Lung (tissue), 12 donors: ENCODE data around the gene GTPBP4. TPM values are rescaled to one million over a fixed set of nuclear protein-coding genes. Genes with fewer than 3 reads are reported as not detected.

Experiments
- ATAC-seq: fragments of 200-7000 bp; cut with Tn5 transposase; one replicate; pipeline ENCODE4 v1.9.1; 2020; ENCODE audit warnings: moderate number of reproducible peaks; ENCODE audit not compliant: insufficient read depth, low FRiP score
- DNase-seq, 3 donors: peaks; one replicate each; pipeline ENCODE4 v3.0.0-alpha.2; 2013 to 2017
- H3K27ac ChIP-seq, 2 donors: one replicate each; pipeline ENCODE4 v1.5.1; 2013; ENCODE audit warnings: mild to moderate bottlenecking in 2 of 2, moderate library complexity in 2 of 2, control low read depth in 1 of 2, inconsistent platforms in 1 of 2, low read depth in 1 of 2, low read length in 1 of 2
- H3K27me3 ChIP-seq, 3 donors: one replicate each; pipeline ENCODE4 v1.5.1; 2013; ENCODE audit warnings: low read length in 2 of 3; ENCODE audit not compliant: control insufficient read depth in 3 of 3, insufficient read depth in 3 of 3
- H3K36me3 ChIP-seq, 4 donors: one replicate each; pipeline ENCODE4 v1.5.1; 2013; ENCODE audit warnings: low read length in 4 of 4, mild to moderate bottlenecking in 1 of 4, moderate library complexity in 1 of 4; ENCODE audit not compliant: control insufficient read depth in 4 of 4, insufficient read depth in 4 of 4
- H3K4me1 ChIP-seq, 5 donors: one replicate each; pipeline ENCODE4 v1.5.1; 2013; ENCODE audit warnings: low read length in 5 of 5, mild to moderate bottlenecking in 2 of 5, moderate library complexity in 1 of 5; ENCODE audit not compliant: control insufficient read depth in 5 of 5, insufficient read depth in 5 of 5
- H3K4me3 ChIP-seq: one replicate; pipeline ENCODE4 v1.5.1; 2013; ENCODE audit warnings: mild to moderate bottlenecking, control low read depth, moderate library complexity
- H3K9ac ChIP-seq, 2 donors: one replicate each; pipeline ENCODE4 v1.5.1; 2013; ENCODE audit warnings: low read length in 2 of 2, control low read depth in 1 of 2; ENCODE audit not compliant: insufficient read depth in 1 of 2
- H3K9me3 ChIP-seq, 4 donors: one replicate each; pipeline ENCODE4 v1.5.1; 2013; ENCODE audit warnings: low read length in 3 of 4, mild to moderate bottlenecking in 1 of 4, moderate library complexity in 1 of 4; ENCODE audit not compliant: control insufficient read depth in 4 of 4, insufficient read depth in 3 of 4
- CTCF ChIP-seq: IDR thresholded peaks from 2 replicates; pipeline ENCODE4 v1.5.1; 2012; ENCODE audit warnings: mild to moderate bottlenecking; ENCODE audit errors: control extremely low read depth, extremely low read depth
- WGBS, 2 donors: extraction: QIAGEN DNeasy Blood & Tissue Kit; methylation state at CpG; one replicate each; pipeline ENCODE4 v1.1.7; 2013; 5-methylcytosine and 5-hydroxymethylcytosine counted together
- polyA plus RNA-seq, 2 donors: library from polyadenylated mRNA; stranded (reverse); fragments of 200-250 nt; gene quantifications; one replicate each; pipeline ENCODE4 v1.2.1, GENCODE V29; 2013
- total RNA-seq, 2 donors: library from RNA; depleted of rRNA in 1 of 2; stranded (reverse); fragments of >200 nt in 1 of 2; gene quantifications; one replicate each; pipeline ENCODE4 v1.2.1, GENCODE V29; 2014 to 2021
- donor health status: control.
- donor health status: control.
- donor health status: Bipolar disorder and iron deficiency.
- donor health status: healthy.
- donor health status: DM: yes; HTN: yes; CAD: no.

Gene GTPBP4
- total and polyA plus RNA-seq, 4 donors, result 17.6 to 43.6 (median 39.1) TPM

- peaks cover 35 to 63% (median 55%) of the 10 kb centered on the region in 4 donors for H3K36me3 ChIP-seq
- ATAC-seq (no peak), DNase-seq (no peak)
- H3K4me3 ChIP-seq, result no peak overlapping the region
- peaks cover 0 to 4% (median 1%) of the 10 kb centered on the region in 4 donors for H3K9me3 ChIP-seq
- no peaks in the 10 kb centered on the region for H3K27me3 ChIP-seq
- H3K9ac ChIP-seq, result no peak overlapping the region
- no peaks in the 10 kb centered on the region for H3K4me1 ChIP-seq
- H3K27ac ChIP-seq, result no peak overlapping the region
- WGBS, 2 donors, result 86 to 91% methylated on average over 19 of the region's 19 CpGs
- TF ChIP-seq CTCF, result no peak
These were observed 9.2 kb downstream of the GTPBP4 start for GRCh38 chr10:997266-998022.

DNA sequence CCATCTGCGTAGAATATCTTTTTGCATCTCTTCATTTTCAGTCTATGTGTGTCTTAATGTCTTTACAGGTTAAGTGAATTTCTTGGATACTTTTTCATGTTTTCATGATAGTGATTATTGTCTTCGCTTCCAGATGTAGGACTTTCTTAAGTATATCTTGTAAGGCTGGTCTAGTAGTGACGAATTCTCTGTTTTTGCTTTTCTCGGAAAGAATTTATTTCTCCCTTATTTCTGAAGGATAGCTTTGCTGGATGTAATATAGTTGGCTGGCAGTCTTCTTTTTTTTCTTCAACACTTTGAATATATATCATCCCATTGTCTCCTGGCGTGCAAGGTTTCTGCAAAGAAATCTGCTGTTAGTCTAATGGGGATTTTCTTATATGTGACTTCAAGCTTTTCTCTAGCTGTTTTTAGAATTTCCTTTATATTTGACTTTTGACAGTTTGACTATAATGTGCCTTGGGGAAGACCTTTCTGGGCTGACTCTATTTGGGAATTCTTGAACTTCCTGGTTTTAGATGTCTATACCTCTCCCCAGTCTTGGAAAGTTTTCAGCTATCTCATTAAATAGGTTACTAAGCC lies 14.3 kb downstream of the GTPBP4 start:
- TF ChIP-seq CTCF, result no peak
- no peaks in the 10 kb centered on the region for H3K27me3 ChIP-seq
- ATAC-seq, result no peak
- H3K27ac ChIP-seq, result no peak overlapping the region
- H3K9me3 ChIP-seq, result peaks cover 0 to 15% (median 5%) of the 10 kb centered on the region in 4 donors
- H3K4me1 ChIP-seq, result no peaks in the 10 kb centered on the region
- peaks cover 47 to 82% (median 77%) of the 10 kb centered on the region in 4 donors for H3K36me3 ChIP-seq
- H3K4me3 ChIP-seq, result no peak overlapping the region
- no peak overlapping the region for H3K9ac ChIP-seq
- peak in 1 of 3 donors; percentile 34 for DNase-seq
- WGBS, 2 donors, result 98 to 99% methylated on average over 5 of the region's 5 CpGs

DNA sequence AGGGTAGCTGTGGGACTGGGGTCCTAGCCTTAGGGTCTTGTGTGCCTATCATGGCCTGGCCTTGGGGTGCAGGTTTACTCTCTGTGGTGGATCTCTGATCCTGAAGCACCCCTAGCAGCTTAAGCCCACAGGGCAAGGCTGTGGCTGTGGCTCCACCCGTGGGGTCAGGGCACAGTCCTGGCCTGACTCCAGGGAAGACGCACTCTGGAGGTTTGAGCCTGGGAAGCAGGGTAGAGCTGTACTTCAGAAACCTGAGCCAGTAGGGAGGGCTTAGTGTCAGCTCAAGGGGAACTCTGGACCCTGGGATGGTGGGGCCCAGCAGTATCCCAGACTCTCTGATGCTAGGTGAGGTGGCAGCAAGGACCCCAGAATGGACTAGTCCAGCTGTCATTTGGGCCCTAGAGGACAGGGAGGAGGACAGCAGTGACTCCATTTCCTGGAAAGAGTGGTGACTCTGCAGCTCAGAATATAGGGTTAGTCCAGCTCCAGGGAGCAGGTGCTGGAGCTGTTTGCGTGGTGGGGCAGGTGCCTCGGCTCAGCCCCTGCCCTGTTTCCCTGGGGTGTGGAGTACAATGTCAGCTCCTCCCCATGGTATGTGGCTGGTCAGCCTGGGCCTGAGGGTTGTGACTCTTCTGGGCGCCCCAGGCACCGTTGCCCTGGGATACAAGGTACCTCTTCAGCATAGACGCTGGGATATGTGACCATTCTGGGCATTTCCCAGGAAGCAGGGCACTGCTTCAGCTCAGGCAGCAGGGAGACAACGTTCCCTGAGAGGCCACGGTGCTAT lies 15.8 kb downstream of the GTPBP4 start:
- H3K9me3 ChIP-seq, result peaks cover 0 to 15% (median 5%) of the 10 kb centered on the region in 4 donors
- no peak for ATAC-seq
- TF ChIP-seq CTCF, result no peak

More for the DNA sequence above, 15.8 kb downstream of the GTPBP4 start:
- no peak overlapping the region for H3K9ac ChIP-seq
- H3K27me3 ChIP-seq, result no peaks in the 10 kb centered on the region
- WGBS, 2 donors, result 96 to 98% methylated on average over 9 of the region's 9 CpGs
- no peak overlapping the region for H3K27ac ChIP-seq
- no peak for DNase-seq
- no peaks in the 10 kb centered on the region for H3K4me1 ChIP-seq
- H3K36me3 ChIP-seq, result peaks cover 46 to 74% (median 72%) of the 10 kb centered on the region in 4 donors
- H3K4me3 ChIP-seq, result no peak overlapping the region
